Lower leg skin (tissue), 4 donors: ENCODE results near the gene APCDD1L. TPM values are rescaled to one million over a fixed set of nuclear protein-coding genes. Genes with fewer than 3 reads are reported as not detected.

Source experiments
- DNase-seq, 2 donors: peaks; one replicate each; pipeline ENCODE4 v3.0.0-alpha.2; 2019; ENCODE audit warnings: low spot score in 2 of 2
- H3K4me3 ChIP-seq: fragments of 200-600 bp; sonication (generic); 2 replicates; pipeline ENCODE4 v1.5.1; 2017; ENCODE audit warnings: mild to moderate bottlenecking, low read depth; ENCODE audit not compliant: poor library complexity, severe bottlenecking
- CTCF ChIP-seq, 3 donors: fragments of 450-650 bp; IDR thresholded peaks; one replicate each; pipeline ENCODE4 v1.5.1; 2016; ENCODE audit warnings: antibody characterized with exemption in 3 of 3, mild to moderate bottlenecking in 3 of 3, moderate library complexity in 2 of 3
- POLR2A ChIP-seq, 2 donors: fragments of 450-650 bp; IDR thresholded peaks; one replicate each; pipeline ENCODE4 v1.6.1; 2016 to 2017; ENCODE audit warnings: antibody characterized with exemption in 2 of 2, mild to moderate bottlenecking in 1 of 2, moderate library complexity in 1 of 2
- WGBS, 2 donors: methylation state at CpG; one replicate each; pipeline ENCODE4 v1.1.5; 2018; 5-methylcytosine and 5-hydroxymethylcytosine counted together
- intact Hi-C: fragments of 100-400 bp; cut with DNase I; formaldehyde crosslinking; loops from one replicate; pipeline ENCODE4 v1.15.0; 2023; ENCODE audit warnings: low total_unique reads
- total RNA-seq, 4 donors: library from RNA; depleted of rRNA; stranded (reverse); fragments of >200 nt; gene quantifications; one replicate each; pipeline ENCODE4 v1.1.0, GENCODE V29; 2016

The APCDD1L gene
- total RNA-seq, 4 donors from 2014 or later = 0.49 to 2.4 (median 1.4) TPM

- intact Hi-C loops = no loop called here
Measured at GRCh38 chr20:58461104-58461503, 54.1 kb downstream of the APCDD1L start.

GRCh38 chr20:58459058-58459750, 56.0 kb downstream of the APCDD1L start:
- 80 to 82% methylated on average over 5 of the region's 5 CpGs for WGBS, 2 donors
- intact Hi-C loops = no loop called here

More at GRCh38 chr20:58461104-58461503, 54.1 kb downstream of the APCDD1L start:
- 95 to 97% methylated on average over 25 of the region's 25 CpGs for WGBS, 2 donors
- no peak for DNase-seq
- no peak overlapping the region for H3K4me3 ChIP-seq
- no peak for TF ChIP-seq POLR2A (IDR thresholded peaks at IDR 0.05)
- TF ChIP-seq CTCF (IDR thresholded peaks at IDR 0.05) = no peak

GRCh38 chr20:58458342-58459057, 56.7 kb downstream of the APCDD1L start:
- WGBS, 2 donors = 79 to 80% methylated on average over 16 of the region's 16 CpGs
- TF ChIP-seq POLR2A (IDR thresholded peaks at IDR 0.05) = no peak
- no peak for TF ChIP-seq CTCF (IDR thresholded peaks at IDR 0.05)
- DNase-seq = no peak
- H3K4me3 ChIP-seq = no peak overlapping the region
- intact Hi-C loops = no loop called here

More at GRCh38 chr20:58459058-58459750, 56.0 kb downstream of the APCDD1L start:
- H3K4me3 ChIP-seq = no peak overlapping the region
- TF ChIP-seq CTCF (IDR thresholded peaks at IDR 0.05) (no peak), POLR2A (IDR thresholded peaks at IDR 0.05) (no peak)
- no peak for DNase-seq

- intact Hi-C loops = no loop called here
- WGBS, 2 donors = 78 to 86% methylated on average over 13 to 14 of the region's 14 CpGs
- no peak overlapping the region for H3K4me3 ChIP-seq
- no peak for DNase-seq
- no peak for TF ChIP-seq CTCF (IDR thresholded peaks at IDR 0.05)
- TF ChIP-seq POLR2A (IDR thresholded peaks at IDR 0.05) = no peak
Measured at GRCh38 chr20:58457083-58457695, 58.0 kb downstream of the APCDD1L start.

GRCh38 chr20:58454460-58454859, 60.7 kb downstream of the APCDD1L start:
- intact Hi-C loops = no loop called here
- TF ChIP-seq CTCF (IDR thresholded peaks at IDR 0.05) (no peak), POLR2A (IDR thresholded peaks at IDR 0.05) (no peak)
- DNase-seq = no peak
- no peak overlapping the region for H3K4me3 ChIP-seq
